ENCODE results near the gene PPP6R2.

The PPP6R2 gene

GRCh38 chr22:50297510-50298265 is 45.4 kb upstream of the PPP6R2 start:
- TF ChIP-seq POLR2AphosphoS5 (IDR thresholded peaks at IDR 0.05; ENCODE audit: low read depth, low read length) = no peak
- TF ChIP-seq SIN3A (IDR thresholded peaks at IDR 0.05; ENCODE audit: borderline replicate concordance, insufficient read depth, low read length) = no peak
- TF ChIP-seq TAF1 (IDR thresholded peaks at IDR 0.05; ENCODE audit: borderline replicate concordance, insufficient read depth, low read length) = no peak
- no peak for TF ChIP-seq FOXP2 (optimal IDR thresholded peaks at IDR 0.05; ENCODE audit: borderline replicate concordance, extremely low read depth, extremely low read length, insufficient read depth)
- TF ChIP-seq, protein P1, sequence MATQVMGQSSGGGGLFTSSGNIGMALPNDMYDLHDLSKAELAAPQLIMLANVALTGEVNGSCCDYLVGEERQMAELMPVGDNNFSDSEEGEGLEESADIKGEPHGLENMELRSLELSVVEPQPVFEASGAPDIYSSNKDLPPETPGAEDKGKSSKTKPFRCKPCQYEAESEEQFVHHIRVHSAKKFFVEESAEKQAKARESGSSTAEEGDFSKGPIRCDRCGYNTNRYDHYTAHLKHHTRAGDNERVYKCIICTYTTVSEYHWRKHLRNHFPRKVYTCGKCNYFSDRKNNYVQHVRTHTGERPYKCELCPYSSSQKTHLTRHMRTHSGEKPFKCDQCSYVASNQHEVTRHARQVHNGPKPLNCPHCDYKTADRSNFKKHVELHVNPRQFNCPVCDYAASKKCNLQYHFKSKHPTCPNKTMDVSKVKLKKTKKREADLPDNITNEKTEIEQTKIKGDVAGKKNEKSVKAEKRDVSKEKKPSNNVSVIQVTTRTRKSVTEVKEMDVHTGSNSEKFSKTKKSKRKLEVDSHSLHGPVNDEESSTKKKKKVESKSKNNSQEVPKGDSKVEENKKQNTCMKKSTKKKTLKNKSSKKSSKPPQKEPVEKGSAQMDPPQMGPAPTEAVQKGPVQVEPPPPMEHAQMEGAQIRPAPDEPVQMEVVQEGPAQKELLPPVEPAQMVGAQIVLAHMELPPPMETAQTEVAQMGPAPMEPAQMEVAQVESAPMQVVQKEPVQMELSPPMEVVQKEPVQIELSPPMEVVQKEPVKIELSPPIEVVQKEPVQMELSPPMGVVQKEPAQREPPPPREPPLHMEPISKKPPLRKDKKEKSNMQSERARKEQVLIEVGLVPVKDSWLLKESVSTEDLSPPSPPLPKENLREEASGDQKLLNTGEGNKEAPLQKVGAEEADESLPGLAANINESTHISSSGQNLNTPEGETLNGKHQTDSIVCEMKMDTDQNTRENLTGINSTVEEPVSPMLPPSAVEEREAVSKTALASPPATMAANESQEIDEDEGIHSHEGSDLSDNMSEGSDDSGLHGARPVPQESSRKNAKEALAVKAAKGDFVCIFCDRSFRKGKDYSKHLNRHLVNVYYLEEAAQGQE (IDR thresholded peaks at IDR 0.05; ENCODE audit: insufficient read depth in 1 of 2, low read depth in 2 of 2, low read length in 2 of 2) = no peak

DNA sequence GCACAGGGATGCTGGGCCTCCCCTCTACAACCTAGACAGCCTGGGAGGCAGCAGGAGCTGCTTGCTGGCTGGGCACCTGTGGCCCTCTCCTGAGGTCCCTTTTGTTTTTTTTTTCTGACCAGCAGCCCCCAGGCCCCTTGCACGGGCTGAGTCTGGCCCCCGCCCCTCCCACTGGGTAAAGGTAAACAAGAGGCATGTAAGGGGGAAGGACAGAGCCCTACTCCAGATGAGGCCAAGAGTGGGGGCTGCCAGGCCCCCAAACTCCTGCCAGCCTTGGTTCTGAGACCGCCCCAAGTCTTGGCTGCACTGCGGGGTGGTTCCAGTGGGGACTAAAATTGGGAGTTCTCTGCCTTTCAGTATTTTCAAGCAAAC is 44.9 kb upstream of the PPP6R2 start:
- TF ChIP-seq, protein P1 (IDR thresholded peaks at IDR 0.05; ENCODE audit: insufficient read depth in 1 of 2, low read depth in 2 of 2, low read length in 2 of 2) = no peak
- TF ChIP-seq SIN3A (IDR thresholded peaks at IDR 0.05; ENCODE audit: borderline replicate concordance, insufficient read depth, low read length) = no peak
- no peak for TF ChIP-seq POLR2AphosphoS5 (IDR thresholded peaks at IDR 0.05; ENCODE audit: low read depth, low read length)
- no peak for TF ChIP-seq TAF1 (IDR thresholded peaks at IDR 0.05; ENCODE audit: borderline replicate concordance, insufficient read depth, low read length)

GRCh38 chr22:50298937-50299784 is 44.0 kb upstream of the PPP6R2 start:
- TF ChIP-seq FOXP2 (optimal IDR thresholded peaks at IDR 0.05; ENCODE audit: borderline replicate concordance, extremely low read depth, extremely low read length, insufficient read depth) = no peak
- no peak for TF ChIP-seq SIN3A (IDR thresholded peaks at IDR 0.05; ENCODE audit: borderline replicate concordance, insufficient read depth, low read length)
- TF ChIP-seq POLR2AphosphoS5 (IDR thresholded peaks at IDR 0.05; ENCODE audit: low read depth, low read length) = no peak

DNA sequence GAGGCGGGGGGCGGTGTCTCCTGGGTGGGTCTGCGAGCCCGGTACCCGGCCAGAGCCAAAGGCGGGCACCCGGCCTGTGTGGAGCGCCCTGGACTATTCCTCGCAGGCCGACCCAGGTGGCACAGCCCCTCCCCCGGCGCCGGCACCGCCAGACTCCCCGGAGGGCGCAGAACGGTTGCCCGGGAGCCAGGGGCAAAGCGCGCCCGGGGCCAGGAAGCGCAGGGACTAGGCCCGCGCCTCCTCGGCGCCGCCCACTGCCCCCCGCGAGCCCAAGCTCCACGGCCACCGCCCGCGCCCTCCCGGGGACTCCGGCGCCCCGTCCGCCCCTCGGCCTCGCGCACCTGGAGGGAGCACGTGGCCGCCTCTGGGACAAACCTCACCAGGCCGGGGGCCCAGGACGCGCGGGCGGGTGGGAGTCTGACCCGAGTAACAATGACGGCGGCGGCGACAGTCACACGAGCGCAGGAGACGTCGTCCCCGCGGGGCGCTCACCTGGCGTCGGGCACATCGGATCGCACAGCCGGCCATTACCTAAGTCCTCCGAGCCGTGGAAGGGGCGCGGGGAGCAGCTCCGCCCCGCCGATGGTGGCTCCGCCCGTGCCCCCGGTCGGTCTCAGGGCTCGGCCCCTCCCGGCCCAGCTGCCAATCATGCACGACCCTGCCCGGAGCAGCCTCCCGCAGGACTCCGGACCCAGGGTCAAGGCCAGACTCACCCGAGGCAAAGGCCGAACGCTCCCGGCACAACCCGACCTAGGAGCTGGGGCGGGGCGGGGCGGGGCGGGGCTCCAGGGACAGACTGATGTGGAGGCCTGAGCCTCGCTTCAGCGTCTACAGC is 43.1 kb upstream of the PPP6R2 start:
- TF ChIP-seq TAF1 (IDR thresholded peaks at IDR 0.05; ENCODE audit: borderline replicate concordance, insufficient read depth, low read length) = no peak
- no peak for TF ChIP-seq POLR2AphosphoS5 (IDR thresholded peaks at IDR 0.05; ENCODE audit: low read depth, low read length)
- no peak for TF ChIP-seq FOXP2 (optimal IDR thresholded peaks at IDR 0.05; ENCODE audit: borderline replicate concordance, extremely low read depth, extremely low read length, insufficient read depth)
- TF ChIP-seq, protein P1 (IDR thresholded peaks at IDR 0.05; ENCODE audit: insufficient read depth in 1 of 2, low read depth in 2 of 2, low read length in 2 of 2) = no peak
- TF ChIP-seq SIN3A (IDR thresholded peaks at IDR 0.05; ENCODE audit: borderline replicate concordance, insufficient read depth, low read length) = no peak

- TF ChIP-seq FOXP2 (optimal IDR thresholded peaks at IDR 0.05; ENCODE audit: borderline replicate concordance, extremely low read depth, extremely low read length, insufficient read depth) (no peak), TAF1 (IDR thresholded peaks at IDR 0.05; ENCODE audit: borderline replicate concordance, insufficient read depth, low read length) (no peak), POLR2AphosphoS5 (IDR thresholded peaks at IDR 0.05; ENCODE audit: low read depth, low read length) (no peak), SIN3A (IDR thresholded peaks at IDR 0.05; ENCODE audit: borderline replicate concordance, insufficient read depth, low read length) (no peak)
- TF ChIP-seq, protein P1 (IDR thresholded peaks at IDR 0.05; ENCODE audit: insufficient read depth in 1 of 2, low read depth in 2 of 2, low read length in 2 of 2) = no peak
These were observed 42.4 kb upstream of the PPP6R2 start for GRCh38 chr22:50300620-50301257.

All from PFSK-1 (cell line).